ENCODE results near the gene PRDM16.
"Not testable (repeated sequence)": the region's sequence is repeated elsewhere in the genome, so short reads cannot be mapped to it uniquely, and the experiment has no call there.

Gene PRDM16

DNA sequence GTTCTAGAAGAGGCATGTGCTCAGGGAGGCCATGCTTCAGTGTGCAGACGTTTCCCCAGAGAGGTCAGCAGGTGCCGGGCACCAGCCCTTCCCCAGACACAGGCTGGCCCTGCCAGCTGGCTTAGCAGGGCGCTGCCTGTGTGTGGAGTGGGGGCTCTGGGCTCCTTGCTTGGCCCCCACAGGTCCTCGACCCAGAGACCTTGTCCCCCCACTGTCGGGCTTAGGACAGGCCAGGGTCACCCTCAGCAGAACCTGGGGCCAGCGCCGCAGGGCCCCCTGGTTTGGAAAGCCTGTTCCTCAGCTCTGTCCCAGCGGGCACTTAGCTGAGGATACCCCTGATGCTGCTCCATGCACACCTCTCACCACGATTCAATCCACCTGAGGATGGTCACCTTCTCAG lies 213.2 kb downstream of the PRDM16 start:
- DNase-seq (ENCODE audit: low spot score), result no peak

DNA sequence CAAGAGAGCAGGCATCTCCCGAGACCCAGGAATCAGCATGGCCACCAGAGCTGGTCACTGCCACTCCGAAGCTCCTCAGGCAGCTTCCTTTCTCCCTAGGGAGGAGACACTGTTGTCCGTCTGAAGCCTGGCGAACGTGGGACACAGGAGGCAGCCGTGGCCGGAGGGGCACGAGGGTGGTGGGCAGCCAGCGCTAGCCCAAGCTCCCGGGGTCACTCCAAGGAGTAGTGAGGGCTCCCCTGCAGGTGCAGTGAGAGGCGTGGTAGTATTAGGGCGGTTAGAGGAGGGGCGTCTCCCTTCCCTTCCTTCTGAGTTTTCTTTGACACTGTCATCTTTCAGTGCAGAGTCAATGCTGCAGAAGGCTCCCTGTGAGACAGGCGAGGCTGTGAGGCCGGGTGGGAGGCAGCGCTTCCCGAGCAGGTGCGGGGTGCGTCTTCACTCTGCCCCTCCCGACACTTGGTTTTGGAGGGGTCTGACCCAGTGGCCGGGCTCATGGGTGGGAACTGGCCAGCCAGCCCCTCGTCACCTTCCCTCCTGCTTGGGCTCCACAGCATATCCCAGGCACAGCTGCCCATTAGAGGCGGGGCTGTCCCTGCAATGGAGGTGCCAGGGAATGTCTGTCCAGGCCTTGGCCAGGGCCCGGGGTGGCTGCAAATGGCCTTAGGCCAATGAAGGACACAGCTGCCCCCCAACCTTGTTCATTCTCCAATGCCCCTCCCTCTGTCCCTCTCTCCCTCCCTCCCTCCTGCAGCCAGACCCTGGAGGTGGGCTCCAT lies 213.8 kb downstream of the PRDM16 start:
- no peak for DNase-seq (ENCODE audit: low spot score)

DNA sequence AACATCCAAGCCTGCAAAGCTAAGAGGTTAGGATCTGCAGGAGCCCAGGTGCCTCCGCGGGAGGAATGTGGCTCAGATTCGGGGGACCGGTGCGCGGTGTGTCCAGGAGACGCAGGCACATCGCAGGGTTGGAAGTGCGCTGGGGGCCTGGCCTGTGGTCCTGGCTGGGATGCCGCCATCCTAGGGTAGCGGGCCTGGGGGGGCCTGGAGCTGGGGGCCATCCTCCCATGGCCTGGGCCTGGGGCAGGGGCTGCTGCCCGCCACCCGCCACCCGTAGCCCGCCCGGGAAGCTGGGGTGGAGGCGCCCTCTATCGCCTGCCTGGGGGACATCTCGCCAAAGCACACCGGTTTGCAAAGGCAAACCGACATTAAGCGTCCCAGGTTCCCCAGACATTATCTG lies 214.8 kb downstream of the PRDM16 start:
- peak; percentile 65 for DNase-seq (ENCODE audit: low spot score)

DNA sequence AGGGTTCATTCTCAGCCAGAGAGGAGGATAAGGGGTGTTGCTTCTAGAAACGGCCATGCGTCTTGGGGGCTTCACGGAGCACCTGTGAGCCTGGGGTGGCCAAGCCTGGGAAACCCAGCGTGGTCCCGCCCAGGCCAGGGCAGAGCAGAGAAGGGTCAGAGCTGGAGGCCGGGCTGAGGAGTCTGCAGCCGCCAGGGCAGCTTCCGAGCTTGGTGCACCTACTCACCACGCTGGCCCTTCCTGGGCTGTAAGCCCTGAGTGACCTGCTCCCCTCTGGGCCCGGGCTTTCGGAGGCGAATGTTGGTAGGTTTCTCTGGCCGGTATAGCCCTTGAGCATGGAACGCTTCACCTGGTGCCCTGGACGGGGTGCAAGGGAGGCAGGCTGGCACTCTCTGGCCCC lies 215.7 kb downstream of the PRDM16 start:
- DNase-seq (ENCODE audit: low spot score), result no peak

DNA sequence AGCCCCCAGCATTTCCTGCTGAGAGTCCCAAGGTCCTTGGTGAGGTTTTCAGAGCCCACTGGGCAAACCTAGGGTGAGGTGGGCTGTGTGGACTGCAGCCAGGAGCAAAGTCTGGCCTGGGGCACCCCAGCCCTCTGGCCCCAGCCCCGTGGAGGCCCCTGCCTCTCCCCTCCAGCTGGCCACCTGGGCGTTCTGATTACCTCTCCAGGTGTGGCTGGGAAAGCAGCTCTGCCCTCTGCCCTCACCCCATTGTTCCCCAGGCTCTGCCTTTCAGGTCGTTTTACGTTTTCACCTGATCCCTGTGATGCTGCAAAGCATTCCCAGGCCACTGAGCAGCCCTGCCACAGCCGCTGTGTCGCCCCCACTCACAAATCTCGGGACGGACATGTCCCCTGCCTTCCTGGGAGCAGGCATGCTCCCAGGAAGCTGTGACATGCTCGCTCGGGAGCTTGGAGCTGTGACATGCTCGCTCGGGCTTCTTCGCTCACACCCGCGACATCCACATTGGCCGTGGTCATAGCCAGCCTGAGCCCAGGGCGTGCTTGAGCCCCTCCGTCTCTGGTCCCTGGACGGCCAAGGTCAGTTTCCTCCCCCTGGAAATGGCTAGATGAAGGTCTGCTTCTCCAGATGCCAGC lies 216.2 kb downstream of the PRDM16 start:
- no peak for DNase-seq (ENCODE audit: low spot score)

DNA sequence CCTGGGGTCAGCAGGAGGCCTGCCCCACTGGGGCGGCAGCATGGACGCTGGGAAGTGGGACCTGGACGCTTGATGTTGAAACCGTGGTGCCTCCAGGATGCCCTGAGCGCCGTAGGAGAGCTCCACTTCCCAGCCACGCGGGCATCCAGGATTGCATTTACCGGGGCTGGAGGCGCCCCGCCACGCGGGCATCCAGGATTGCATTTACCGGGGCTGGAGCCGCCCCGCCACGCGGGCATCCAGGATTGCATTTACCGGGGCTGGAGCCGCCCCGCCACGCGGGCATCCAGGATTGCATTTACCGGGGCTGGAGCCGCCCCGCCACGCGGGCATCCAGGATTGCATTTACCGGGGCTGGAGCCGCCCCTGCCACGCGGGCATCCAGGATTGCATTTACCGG lies 218.1 kb downstream of the PRDM16 start:
- not testable (repeated sequence) for DNase-seq (ENCODE audit: low spot score)

DNA sequence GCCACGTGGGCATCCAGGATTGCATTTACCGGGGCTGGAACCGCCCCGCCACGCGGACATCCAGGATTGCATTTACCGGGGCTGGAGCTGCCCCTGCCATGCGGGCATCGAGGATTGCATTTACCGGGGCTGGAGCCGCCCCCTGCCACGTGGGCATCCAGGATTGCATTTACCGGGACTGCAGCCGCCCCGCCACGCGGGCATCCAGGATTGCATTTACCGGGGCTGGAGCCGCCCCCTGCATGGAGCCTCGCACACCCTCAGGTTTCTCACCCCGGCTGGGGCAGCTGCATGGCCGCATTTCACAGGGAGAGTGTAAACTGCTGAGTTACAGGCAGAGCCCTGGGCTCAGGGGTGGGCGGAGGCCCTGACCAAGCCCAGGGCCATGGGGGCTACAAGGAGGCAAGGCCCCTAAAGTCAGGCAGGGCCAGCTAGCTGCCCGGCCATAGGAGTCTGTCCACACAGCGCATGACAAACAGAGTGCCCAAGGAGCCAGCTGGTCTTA lies 218.7 kb downstream of the PRDM16 start:
- no peak for DNase-seq (ENCODE audit: low spot score)

DNA sequence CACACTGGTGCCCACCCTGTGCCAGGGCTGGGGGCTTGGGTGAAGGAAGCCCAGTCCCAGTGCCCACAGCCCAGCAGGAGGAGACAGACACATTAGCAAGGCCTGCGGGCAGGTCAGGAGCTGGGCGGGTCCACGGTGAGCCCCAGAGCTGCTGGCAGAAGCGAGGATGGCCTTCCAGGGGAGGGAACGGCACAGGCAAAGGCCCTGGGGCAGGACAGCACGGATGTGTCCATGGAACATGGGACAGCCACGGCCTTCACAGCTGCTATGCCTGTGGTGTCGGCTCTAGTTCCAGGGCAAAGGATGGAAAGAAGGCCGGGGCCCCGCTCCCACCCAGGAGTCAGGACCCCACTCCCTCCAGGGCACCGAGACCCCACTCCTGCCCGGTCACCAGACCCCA lies 220.5 kb downstream of the PRDM16 start:
- no peak for DNase-seq (ENCODE audit: low spot score)

DNA sequence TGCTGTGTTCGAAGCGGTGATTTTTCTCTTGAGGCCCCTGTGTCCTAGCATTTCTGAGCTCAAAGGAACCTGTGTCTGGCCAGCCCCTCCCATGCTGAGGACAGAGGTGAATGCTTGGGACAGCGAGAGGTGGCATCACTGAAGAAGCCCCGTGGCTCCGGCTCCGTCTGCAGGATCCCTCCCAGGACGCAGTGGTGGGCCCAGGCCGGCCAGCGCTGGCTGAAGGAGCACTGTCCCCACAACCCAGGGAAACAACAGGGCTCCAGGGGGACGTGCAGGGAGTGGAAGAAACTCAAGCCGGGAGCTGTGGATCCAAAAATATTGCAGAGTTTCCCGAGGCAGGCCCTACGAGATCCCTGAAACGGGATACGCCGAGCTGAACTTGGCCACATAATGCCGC lies 221.4 kb downstream of the PRDM16 start:
- DNase-seq (ENCODE audit: low spot score), result no peak

DNA sequence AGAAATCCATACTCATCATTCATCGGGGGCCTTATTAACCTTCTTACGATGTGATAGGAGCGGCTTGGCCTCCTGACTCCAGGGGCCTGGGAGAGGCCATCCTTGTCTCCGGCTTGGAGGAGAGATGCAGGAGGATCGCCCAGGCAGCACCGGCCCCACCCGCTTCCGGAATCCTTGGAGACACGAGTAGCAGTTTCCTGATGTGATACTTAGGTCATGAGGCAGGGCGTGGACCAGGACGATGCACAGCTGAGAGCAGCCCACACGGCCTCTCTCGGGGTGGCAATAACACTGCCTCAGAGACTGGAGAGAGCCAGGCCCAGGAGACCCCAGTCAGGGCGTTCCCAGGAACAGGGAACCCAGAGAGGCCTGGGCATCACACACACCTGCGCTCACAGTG lies 221.9 kb downstream of the PRDM16 start:
- no peak for DNase-seq (ENCODE audit: low spot score)

DNA sequence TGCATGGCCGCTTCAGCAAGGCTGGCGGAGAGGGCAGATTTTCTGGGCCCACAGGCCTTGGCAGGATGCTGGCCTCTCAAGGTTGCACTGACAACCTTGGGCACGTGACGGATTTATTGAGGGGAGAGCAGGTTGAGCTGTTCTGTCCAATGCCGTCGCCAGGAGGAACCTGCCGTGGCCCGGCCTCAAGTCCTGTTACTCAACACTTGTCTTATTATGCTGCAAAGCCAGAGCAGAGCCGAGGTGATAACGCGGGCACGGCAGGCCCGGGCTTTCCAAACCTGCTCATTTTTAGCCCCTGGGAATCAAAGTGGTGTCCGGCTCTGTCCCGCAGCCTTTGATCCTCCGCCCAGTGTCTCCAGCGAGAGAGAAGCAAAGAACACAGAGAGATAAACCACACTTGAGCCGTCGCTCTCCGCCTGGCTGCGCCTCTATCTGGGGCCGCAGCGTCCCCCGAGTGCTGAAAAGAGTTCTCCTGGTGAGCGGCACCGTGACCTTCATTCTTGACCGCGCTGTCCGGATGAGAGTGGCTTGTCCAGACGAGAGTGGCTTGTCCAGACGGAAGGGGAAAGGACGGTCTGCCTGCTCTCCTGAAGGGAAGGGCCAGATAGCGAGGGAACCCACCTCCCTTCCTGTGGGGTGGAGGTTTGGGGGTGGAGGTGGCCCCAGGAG lies 223.2 kb downstream of the PRDM16 start:
- DNase-seq (ENCODE audit: low spot score), result no peak

DNA sequence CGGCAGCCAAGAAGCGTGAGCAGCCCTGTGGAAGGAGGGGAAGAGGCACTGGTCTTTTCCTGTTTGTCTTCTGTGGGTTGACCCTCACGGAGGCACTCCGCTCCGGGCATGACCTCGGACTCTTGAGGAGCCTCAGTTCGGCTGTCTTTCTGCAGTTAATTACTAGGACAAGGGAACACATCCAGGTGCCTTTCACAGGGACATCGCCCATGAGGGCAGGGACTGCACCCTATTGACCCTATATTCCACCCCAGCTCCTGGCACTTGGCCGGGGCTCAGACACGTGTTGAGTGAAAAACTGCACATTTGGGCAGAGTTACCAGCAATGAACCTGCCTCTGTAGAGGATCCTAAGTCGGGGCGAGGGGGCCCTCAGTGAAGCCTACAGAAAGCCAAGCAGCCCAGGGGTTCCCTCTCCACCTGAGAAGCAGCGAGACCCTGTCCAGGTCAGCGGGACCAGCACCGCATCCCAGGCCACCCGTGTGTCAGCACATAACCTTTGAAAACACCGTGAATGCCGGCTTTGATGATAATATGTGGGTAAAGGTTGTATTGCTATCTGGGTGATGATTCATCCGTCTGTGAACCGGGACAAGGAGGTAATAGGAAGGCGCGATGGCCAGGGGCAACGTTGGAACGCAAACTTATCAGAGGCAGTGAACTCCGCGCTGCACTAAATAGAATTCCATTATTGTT lies 224.0 kb downstream of the PRDM16 start:
- DNase-seq (ENCODE audit: low spot score), result no peak

DNA sequence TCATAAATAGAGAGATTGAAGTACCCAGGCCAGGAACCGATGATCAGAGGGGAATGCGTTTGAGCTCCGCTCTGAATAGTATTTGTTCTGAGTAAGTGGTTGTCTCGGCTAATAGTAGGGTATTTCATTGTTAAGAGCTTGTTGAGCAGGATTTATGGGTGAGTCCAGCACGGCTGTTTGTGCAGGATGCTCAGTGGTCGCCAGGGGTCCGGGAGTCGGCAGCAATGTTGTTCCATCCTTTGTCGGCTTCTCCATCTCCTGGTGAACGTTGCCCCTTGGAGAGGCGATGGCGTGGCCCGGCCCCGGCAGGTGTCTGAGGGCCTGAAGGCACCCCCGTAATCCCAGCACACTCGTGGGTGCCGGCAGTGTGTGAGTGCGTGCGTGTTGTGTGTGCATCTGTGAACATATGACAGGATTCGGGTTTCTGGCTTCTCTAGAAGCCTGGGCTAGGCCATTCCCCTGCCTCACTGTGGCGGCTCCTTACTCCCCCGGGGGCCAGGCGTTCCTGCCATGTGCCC lies 224.6 kb downstream of the PRDM16 start:
- DNase-seq (ENCODE audit: low spot score), result no peak

DNA sequence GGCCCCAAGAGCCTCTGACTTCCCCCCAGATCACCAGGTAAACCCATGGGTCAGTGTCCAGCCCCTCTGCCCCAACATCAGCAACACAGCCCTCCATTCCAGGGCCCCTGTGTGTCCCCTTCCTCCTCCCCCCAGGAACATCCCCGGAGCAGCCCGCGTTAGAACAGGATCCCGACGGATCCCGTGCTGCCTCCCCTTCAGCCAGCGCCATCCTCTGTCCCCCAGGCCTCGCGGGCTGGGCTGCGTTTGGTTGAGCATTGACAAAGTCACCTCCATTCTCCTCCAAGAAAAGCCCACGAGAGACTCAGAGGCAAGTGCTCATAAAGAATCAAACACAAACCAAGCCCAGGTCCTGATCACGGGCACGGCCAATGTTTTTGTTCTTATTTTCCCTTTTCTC lies 225.4 kb downstream of the PRDM16 start:
- no peak for DNase-seq (ENCODE audit: low spot score)

DNA sequence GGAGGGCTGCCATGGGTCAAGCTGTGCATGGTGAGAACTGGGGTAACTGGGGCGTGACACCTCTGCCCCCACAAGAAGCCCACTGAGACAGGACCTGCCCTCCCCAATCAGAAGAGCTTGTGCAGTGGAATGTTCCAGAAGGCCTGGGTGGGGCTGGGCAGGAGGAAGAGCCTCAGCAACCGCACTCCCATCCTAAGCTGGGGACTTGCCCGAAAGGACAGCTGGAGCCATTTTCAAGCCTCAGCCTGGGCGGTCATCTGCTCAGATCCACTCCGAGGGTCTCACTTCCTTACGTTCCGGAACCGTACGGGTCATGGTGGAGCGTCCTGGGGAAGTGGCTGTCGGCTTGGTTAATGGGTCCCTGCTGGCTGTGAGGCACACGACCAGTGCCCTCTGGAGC lies 226.8 kb downstream of the PRDM16 start:
- no peak for DNase-seq (ENCODE audit: low spot score)

DNA sequence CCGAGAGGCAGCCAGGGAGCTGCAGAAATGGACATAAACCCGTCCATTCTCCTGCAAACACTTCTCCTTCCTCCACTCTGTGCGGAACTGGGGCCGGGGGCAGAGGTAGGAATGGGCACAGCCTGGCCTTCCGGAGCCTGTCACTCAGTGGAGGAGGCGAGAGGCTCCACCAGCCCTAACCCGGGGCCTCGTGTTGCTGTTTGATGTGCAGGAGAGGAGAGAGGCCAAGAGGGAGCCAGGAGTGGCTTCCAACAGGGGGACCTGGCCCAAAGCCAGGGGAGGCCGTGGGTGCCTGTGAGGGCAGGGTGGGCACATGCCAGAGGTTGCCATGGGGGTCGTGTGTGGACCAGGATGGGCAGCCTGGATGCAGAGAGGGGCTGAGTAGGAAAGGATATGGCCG lies 227.3 kb downstream of the PRDM16 start:
- no peak for DNase-seq (ENCODE audit: low spot score)

DNA sequence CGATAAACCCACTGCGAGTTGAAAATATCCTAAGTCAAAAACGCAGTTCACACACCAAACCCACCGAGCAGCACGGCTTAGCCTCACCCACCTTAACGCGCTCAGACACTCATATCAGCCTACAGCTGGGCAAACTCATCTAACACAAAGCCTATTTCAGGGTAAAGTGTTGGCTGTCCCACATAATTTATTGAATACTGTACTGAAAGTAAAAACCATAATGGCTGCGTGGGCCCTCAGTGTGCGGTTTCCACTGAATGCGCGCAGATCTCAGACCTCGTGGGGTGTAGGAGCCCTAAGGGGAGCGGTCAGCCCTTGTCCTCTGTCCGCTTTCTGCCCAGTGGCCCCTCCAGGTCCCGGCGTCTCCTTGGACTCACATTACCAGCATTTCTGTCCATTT lies 227.8 kb downstream of the PRDM16 start:
- no peak for DNase-seq (ENCODE audit: low spot score)

DNA sequence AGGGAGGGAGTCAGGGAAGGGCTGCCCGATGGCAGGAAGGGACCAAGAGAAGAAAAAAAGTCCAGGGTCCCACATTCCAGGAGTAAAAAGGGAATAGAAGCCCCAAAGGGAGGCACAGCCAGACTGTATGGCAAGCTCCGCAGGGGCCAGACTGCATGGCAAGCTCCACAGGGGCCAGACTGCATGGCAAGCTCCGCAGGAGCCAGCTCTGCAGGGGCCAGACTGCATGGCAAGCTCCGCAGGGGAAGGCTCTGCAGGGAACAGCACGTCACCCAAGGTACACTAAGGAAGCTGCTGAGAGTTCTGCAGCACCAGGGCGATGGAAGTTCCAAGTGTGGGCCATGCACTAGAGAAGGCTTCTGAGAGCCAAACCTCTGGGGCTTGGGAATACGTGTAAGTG lies 228.8 kb downstream of the PRDM16 start:
- DNase-seq (ENCODE audit: low spot score), result no peak

DNA sequence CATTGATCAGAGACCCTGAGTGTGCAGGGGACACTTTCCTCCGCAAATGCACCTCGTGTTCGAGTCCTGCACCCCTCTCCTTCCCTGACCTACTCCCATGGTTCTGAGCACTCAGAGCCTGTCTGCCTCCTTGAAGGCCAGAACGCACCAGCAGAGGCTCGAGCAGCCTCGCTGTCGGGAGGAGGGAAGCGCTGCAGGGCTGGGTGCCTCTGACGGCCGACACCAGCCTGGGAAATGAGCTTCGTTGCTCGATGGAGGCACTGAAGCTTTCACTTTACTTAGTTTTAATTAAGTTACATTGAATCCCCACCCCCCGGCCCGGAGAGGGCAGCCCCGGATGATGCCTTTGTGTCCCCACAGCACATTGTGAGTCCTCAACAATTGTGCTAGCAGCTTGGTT lies 229.2 kb downstream of the PRDM16 start:
- DNase-seq (ENCODE audit: low spot score), result no peak

DNA sequence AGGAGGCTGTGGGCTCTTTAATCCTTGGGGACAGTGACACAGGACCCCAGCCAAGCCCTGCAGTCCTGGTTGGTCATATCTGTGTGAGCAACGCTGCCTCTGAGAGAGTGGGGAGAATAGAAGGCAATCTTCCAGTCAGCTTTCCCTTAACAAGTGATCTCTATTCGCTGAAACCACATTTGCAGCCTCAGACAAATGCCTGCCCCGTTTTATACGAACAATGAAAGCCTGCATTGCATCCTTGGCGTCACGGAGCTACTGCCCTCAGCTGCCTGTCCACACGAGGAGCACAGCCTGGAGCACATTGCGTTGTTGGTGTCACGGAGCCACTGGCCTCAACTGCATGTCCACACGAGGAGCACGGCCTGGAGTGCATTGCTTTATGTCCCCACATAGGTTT lies 235.2 kb downstream of the PRDM16 start:
- DNase-seq (ENCODE audit: low spot score), result no peak

DNA sequence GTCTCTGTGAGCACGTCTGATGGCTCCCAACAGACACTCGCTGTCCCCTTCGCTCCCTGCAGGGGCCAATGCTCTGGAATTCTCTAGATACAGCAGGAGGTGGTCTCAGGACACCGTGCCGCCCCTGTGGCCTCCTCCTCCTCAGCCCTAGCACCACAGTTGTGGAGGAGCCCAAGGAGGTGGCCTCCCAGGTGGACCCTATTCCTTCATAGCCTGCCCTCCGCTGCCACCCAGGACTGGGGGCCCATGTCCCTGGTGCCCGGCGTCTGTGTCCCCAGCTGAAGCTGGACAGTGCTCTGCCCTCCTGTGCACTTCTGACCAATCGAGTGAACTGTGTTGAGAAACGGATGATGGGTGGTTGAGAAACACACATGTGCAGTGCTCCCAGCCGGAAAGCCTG lies 235.7 kb downstream of the PRDM16 start:
- DNase-seq (ENCODE audit: low spot score), result no peak

DNA sequence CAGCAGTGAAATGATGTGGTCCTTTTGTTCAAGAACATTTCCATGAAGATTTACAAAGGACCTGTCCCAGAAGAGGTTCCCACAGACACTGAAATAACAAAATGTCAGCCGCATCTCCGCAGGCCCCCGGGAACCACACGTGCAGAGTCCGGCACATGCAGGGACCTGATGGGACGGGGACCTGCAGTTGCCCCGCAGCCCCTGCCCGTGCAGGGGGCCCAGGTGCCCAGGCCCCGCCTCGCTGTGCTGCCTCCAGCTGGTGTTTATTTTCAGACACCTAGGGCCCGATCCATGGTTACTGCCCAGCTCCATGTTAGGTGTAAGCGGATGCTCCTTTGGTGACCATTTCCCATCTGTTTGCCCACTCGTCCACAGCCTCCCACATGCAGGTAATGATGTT lies 236.2 kb downstream of the PRDM16 start:
- DNase-seq (ENCODE audit: low spot score), result no peak
